Measurements from ENCODE around the gene ING4. TPM values are rescaled to one million over a fixed set of nuclear protein-coding genes. Genes with fewer than 3 reads are reported as not detected.

ING4 gene
- total and polyA plus RNA-seq, 2 donors (not counting 3 experiments of a cell fraction or from before 2014, with no cell fraction given): 34.7 to 52.0 TPM

DNA sequence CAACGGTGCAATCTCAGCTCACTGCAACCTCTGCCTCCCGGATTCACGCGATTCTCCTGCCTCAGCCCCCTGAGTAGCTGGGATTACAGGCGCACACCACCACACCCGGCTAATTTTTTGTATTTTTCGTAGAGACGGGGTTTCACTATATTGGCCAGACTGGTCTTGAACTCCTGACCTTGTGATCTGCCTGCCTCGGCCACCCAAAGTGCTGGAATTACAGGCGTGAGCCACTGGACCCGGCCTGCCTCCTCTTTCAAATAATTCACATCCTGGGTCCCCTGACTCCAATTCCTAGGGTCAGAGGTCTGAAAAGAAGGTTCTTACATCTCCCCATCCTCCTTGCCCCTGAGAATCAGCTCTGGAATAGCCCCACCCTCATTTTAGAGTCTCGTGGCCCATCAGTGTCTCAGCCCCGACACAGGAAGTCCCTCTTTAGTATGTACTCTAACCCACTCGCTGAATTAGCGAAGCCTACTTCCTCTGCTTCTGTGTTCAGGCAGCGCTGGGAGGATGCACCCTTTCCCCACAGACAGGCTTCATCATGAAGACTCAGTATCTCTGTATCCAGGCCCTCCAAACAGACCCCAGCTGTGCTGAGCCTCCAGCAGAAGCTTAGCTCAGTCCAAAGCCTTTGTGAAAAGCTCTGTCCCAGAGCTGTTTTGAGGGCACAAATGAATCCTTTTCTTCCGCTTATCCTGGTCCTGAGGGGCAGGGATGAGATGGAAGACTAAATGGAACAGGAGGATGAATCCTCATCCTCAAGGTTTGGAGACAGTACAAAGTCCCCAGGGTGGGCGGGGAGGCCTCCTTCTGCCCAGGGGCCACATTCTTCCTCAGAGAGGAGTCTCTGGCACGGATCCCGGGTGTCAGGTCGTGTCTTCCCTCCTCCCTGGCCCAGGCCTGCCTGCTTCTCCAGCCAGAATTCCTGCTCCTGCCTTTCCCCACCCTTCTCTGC is 30.6 kb downstream of the ING4 start:
- no peaks in the 10 kb centered on the region for H3K79me2 ChIP-seq (ENCODE audit: control insufficient read depth, insufficient read depth, low read length)
- no peak for DNase-seq (ENCODE audit: low read depth, low spot score)
- no peak overlapping the region for H3K4me2 ChIP-seq (ENCODE audit: insufficient read depth, low read length)
- H3K36me3 ChIP-seq (ENCODE audit: control insufficient read depth in 2 of 2, extremely low read depth in 1 of 2, insufficient read depth in 2 of 2, low read length in 2 of 2): no peaks in the 10 kb centered on the region
- FAIRE-seq: peak; percentile 62
- no peaks in the 10 kb centered on the region for H3K9me1 ChIP-seq (replicated peaks; ENCODE audit: control insufficient read depth, extremely low read depth, insufficient read depth, low read length)
- no peaks in the 10 kb centered on the region for H4K20me1 ChIP-seq (replicated peaks; ENCODE audit: control insufficient read depth, extremely low read depth, insufficient read depth, low read length)
- H3K27me3 ChIP-seq (ENCODE audit: control insufficient read depth in 2 of 2, insufficient read depth in 2 of 2, low read length in 2 of 2): no peaks in the 10 kb centered on the region
- dilution Hi-C loops (cut with MboI; ENCODE audit: extremely low pct_ligation_motif_present, low sequenced_read_pairs): no loop called here
- BruUV-seq (replicated peaks): no TSS peak
- H3K9me3 ChIP-seq (replicated peaks; ENCODE audit: control insufficient read depth, insufficient read depth, low read length): no peaks in the 10 kb centered on the region
- intact Hi-C loops (cut with micrococcal nuclease): no loop called here
- H3K4me3 ChIP-seq (replicated peaks in 1 of 3; ENCODE audit: insufficient read depth in 1 of 3, low read depth in 1 of 3, low read length in 3 of 3): no peak overlapping the region
- H3K4me1 ChIP-seq (ENCODE audit: control insufficient read depth, extremely low read depth, insufficient read depth, low read length): no peaks in the 10 kb centered on the region
- H3K27ac ChIP-seq (ENCODE audit: insufficient read depth, low read depth, low read length): no peak overlapping the region
- TF ChIP-seq, protein P1, sequence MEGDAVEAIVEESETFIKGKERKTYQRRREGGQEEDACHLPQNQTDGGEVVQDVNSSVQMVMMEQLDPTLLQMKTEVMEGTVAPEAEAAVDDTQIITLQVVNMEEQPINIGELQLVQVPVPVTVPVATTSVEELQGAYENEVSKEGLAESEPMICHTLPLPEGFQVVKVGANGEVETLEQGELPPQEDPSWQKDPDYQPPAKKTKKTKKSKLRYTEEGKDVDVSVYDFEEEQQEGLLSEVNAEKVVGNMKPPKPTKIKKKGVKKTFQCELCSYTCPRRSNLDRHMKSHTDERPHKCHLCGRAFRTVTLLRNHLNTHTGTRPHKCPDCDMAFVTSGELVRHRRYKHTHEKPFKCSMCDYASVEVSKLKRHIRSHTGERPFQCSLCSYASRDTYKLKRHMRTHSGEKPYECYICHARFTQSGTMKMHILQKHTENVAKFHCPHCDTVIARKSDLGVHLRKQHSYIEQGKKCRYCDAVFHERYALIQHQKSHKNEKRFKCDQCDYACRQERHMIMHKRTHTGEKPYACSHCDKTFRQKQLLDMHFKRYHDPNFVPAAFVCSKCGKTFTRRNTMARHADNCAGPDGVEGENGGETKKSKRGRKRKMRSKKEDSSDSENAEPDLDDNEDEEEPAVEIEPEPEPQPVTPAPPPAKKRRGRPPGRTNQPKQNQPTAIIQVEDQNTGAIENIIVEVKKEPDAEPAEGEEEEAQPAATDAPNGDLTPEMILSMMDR (IDR thresholded peaks at IDR 0.05; ENCODE audit: extremely low read depth in 1 of 2, insufficient read depth in 1 of 2, low read depth in 1 of 2, low read length in 2 of 2): no peak
- TF ChIP-seq EZH2 (IDR thresholded peaks at IDR 0.05; ENCODE audit: borderline replicate concordance, low read depth, low read length, severe bottlenecking) (no peak), POLR2A (IDR thresholded peaks at IDR 0.05; ENCODE audit: low read depth, low read length) (no peak), JUN (IDR thresholded peaks at IDR 0.05; ENCODE audit: borderline replicate concordance, insufficient read depth, insufficient read length, low read depth) (no peak), FOS (IDR thresholded peaks at IDR 0.05; ENCODE audit: borderline replicate concordance, insufficient read depth, low read length) (no peak), MYC (IDR thresholded peaks at IDR 0.05; ENCODE audit: low read depth, low read length) (no peak), POLR2AphosphoS5 (IDR thresholded peaks at IDR 0.05; ENCODE audit: insufficient read depth, low read depth, low read length) (no peak), GATA2 (IDR thresholded peaks at IDR 0.05; ENCODE audit: insufficient read depth, insufficient read length, low read depth, low read length) (no peak)
- TF ChIP-seq, protein P2, sequence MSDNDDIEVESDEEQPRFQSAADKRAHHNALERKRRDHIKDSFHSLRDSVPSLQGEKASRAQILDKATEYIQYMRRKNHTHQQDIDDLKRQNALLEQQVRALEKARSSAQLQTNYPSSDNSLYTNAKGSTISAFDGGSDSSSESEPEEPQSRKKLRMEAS (IDR thresholded peaks at IDR 0.05; ENCODE audit: insufficient read depth, insufficient read length): no peak
- no peak overlapping the region for H3K9ac ChIP-seq (replicated peaks; ENCODE audit: extremely low read depth, insufficient read depth, low read length)
- CTCF ChIA-PET: interaction anchor here (1.0 to 1.8 kb wide), 3 partner anchors 9 to 12 kb away, joined by 4 to 9 read pairs (median 5); no protein-coding TSS in a partner anchor
- H2AFZ ChIP-seq (ENCODE audit: low read depth, low read length): peak overlapping the region; percentile 3
- POLR2A ChIA-PET: no interaction called here
